ENCODE results near the gene GJD3. TPM values are rescaled to one million over a fixed set of nuclear protein-coding genes. Genes with fewer than 3 reads are reported as not detected.

Gene GJD3
- total and polyA plus RNA-seq, 2 donors (not counting 3 experiments of a cell fraction or from before 2014, with no cell fraction given) = 0.10 to 0.40 TPM

DNA sequence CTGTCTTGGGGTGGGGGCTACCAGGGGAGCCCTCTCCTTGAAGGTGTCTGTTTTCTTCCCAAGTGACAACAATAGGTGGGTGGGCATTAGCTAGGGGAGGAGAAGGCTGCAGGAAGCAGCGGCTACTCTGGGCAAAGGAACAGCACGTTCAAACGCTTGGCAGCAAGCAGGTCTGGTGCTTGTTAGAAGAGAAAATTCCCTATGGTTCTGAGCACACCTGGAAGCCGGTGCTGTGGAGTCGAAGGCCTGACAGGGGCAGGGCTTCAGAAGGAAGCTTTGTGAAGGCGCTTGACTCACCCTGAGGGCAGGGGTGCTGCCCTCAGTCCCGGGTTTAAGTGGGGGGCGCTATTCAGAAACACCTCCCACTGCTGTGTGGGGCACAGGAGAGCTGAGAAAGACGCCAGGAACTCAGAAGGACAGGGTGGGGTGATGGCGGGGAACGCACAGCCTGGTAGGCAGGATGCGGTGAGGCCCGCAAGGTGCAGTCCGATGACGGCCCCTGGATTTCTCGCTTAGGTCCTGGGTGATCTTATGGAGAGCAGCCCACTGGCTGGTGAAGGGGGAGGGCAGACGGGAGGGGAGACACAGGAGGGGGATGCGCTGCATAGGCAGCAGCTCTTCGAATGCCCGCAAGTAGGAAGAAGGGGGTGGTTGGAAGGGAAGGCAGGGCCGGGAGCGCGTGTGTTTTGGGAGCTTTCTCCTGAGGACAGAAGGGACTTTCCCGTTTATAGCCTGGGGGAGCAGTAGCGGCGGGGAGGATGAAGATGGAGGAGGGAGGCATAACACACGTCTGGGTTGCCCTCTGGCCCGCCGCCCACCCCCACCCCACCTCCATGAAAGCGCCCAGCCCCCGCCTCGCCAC lies 3.2 kb downstream of the GJD3 start:
- intact Hi-C loops (cut with micrococcal nuclease) = no loop called here
- POLR2A ChIA-PET = no interaction called here
- Histone ChIP-seq H3K79me2 (ENCODE audit: control insufficient read depth, insufficient read depth, low read length) (no peaks in the 10 kb centered on the region), H2AFZ (ENCODE audit: low read depth, low read length) (no peak overlapping the region), H3K36me3 (ENCODE audit: control insufficient read depth in 2 of 2, extremely low read depth in 1 of 2, insufficient read depth in 2 of 2, low read length in 2 of 2) (peaks cover 0 to 2% of the 10 kb centered on the region in 2 experiments), H3K9ac (replicated peaks; ENCODE audit: extremely low read depth, insufficient read depth, low read length) (no peak overlapping the region), H3K4me2 (ENCODE audit: insufficient read depth, low read length) (no peak overlapping the region), H3K27me3 (ENCODE audit: control insufficient read depth in 2 of 2, insufficient read depth in 2 of 2, low read length in 2 of 2) (no peaks in the 10 kb centered on the region), H3K4me3 (replicated peaks in 1 of 3; ENCODE audit: insufficient read depth in 1 of 3, low read depth in 1 of 3, low read length in 3 of 3) (no peak overlapping the region), H3K9me3 (replicated peaks; ENCODE audit: control insufficient read depth, insufficient read depth, low read length) (no peaks in the 10 kb centered on the region), H3K27ac (ENCODE audit: insufficient read depth, low read depth, low read length) (no peak overlapping the region), H3K9me1 (replicated peaks; ENCODE audit: control insufficient read depth, extremely low read depth, insufficient read depth, low read length) (no peaks in the 10 kb centered on the region), H4K20me1 (replicated peaks; ENCODE audit: control insufficient read depth, extremely low read depth, insufficient read depth, low read length) (no peaks in the 10 kb centered on the region), H3K4me1 (ENCODE audit: control insufficient read depth, extremely low read depth, insufficient read depth, low read length) (peaks cover 7% of the 10 kb centered on the region)
- BruUV-seq (replicated peaks) = no TSS peak
- FAIRE-seq (no peak), DNase-seq (ENCODE audit: low read depth, low spot score) (no peak)
- dilution Hi-C loops (cut with MboI; ENCODE audit: extremely low pct_ligation_motif_present, low sequenced_read_pairs) = no loop called here
- CTCF ChIA-PET = interaction anchor here (1.6 to 18.3 kb wide), 9 partner anchors 14 to 198 kb away, joined by 4 to 530 read pairs (median 8); partner anchors contain the start of genes RARA and TOP2A
- TF ChIP-seq, protein P1, sequence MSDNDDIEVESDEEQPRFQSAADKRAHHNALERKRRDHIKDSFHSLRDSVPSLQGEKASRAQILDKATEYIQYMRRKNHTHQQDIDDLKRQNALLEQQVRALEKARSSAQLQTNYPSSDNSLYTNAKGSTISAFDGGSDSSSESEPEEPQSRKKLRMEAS (IDR thresholded peaks at IDR 0.05; ENCODE audit: insufficient read depth, insufficient read length) = no peak
- TF ChIP-seq POLR2AphosphoS5 (IDR thresholded peaks at IDR 0.05; ENCODE audit: insufficient read depth, low read depth, low read length) = no peak
- no peak for TF ChIP-seq JUN (IDR thresholded peaks at IDR 0.05; ENCODE audit: borderline replicate concordance, insufficient read depth, insufficient read length, low read depth)
- no peak for TF ChIP-seq FOS (IDR thresholded peaks at IDR 0.05; ENCODE audit: borderline replicate concordance, insufficient read depth, low read length)
- TF ChIP-seq POLR2A (IDR thresholded peaks at IDR 0.05; ENCODE audit: low read depth, low read length) = no peak
- no peak for TF ChIP-seq MYC (IDR thresholded peaks at IDR 0.05; ENCODE audit: low read depth, low read length)
- no peak for TF ChIP-seq EZH2 (IDR thresholded peaks at IDR 0.05; ENCODE audit: borderline replicate concordance, low read depth, low read length, severe bottlenecking)
- TF ChIP-seq, protein P2, sequence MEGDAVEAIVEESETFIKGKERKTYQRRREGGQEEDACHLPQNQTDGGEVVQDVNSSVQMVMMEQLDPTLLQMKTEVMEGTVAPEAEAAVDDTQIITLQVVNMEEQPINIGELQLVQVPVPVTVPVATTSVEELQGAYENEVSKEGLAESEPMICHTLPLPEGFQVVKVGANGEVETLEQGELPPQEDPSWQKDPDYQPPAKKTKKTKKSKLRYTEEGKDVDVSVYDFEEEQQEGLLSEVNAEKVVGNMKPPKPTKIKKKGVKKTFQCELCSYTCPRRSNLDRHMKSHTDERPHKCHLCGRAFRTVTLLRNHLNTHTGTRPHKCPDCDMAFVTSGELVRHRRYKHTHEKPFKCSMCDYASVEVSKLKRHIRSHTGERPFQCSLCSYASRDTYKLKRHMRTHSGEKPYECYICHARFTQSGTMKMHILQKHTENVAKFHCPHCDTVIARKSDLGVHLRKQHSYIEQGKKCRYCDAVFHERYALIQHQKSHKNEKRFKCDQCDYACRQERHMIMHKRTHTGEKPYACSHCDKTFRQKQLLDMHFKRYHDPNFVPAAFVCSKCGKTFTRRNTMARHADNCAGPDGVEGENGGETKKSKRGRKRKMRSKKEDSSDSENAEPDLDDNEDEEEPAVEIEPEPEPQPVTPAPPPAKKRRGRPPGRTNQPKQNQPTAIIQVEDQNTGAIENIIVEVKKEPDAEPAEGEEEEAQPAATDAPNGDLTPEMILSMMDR (IDR thresholded peaks at IDR 0.05; ENCODE audit: extremely low read depth in 1 of 2, insufficient read depth in 1 of 2, low read depth in 1 of 2, low read length in 2 of 2) = no peak
- TF ChIP-seq GATA2 (IDR thresholded peaks at IDR 0.05; ENCODE audit: insufficient read depth, insufficient read length, low read depth, low read length) = no peak

Data from endothelial cell of umbilical vein (primary cell).